Activated CD4-positive, alpha-beta T cell treated with anti-CD3 and anti-CD28 coated beads, Interleukin-2, Interleukin-6, amounts not matched to agents 100 ng/mL and 50 ng/mL, durations not matched to agents 16 hours and 8 hours (primary cell): ENCODE measurements around the gene CDC14B.
"Not testable (repeated sequence)": the region's sequence is repeated elsewhere in the genome, so short reads cannot be mapped to it uniquely, and the experiment has no call there.

Experiments used
- DNase-seq: peaks from one replicate; pipeline ENCODE4 v3.0.0-alpha.2; 2020

The CDC14B gene

GRCh38 chr9:96524764-96525163 is 94.9 kb downstream of the CDC14B start:
- DNase-seq = no peak

- no peak for DNase-seq
Measured at GRCh38 chr9:96524045-96524444, 95.6 kb downstream of the CDC14B start.

- DNase-seq = no peak
Measured at GRCh38 chr9:96523374-96523773, 96.3 kb downstream of the CDC14B start.

- DNase-seq = no peak
Measured at GRCh38 chr9:96522366-96522765, 97.3 kb downstream of the CDC14B start.

GRCh38 chr9:96519787-96520186 is 99.9 kb downstream of the CDC14B start:
- no peak for DNase-seq

GRCh38 chr9:96519095-96519494 is 100.5 kb downstream of the CDC14B start:
- DNase-seq = no peak

GRCh38 chr9:96515621-96516470 is 103.8 kb downstream of the CDC14B start:
- no peak for DNase-seq

- DNase-seq = no peak
Measured at GRCh38 chr9:96514800-96515158, 104.9 kb downstream of the CDC14B start.

- DNase-seq = no peak
Measured at GRCh38 chr9:96514108-96514799, 105.4 kb downstream of the CDC14B start.

- DNase-seq = no peak
Measured at GRCh38 chr9:96513622-96514021, 106.0 kb downstream of the CDC14B start.

GRCh38 chr9:96512240-96512639 is 107.4 kb downstream of the CDC14B start:
- no peak for DNase-seq

GRCh38 chr9:96510258-96510657 is 109.4 kb downstream of the CDC14B start:
- no peak for DNase-seq

GRCh38 chr9:96509848-96510247 is 109.8 kb downstream of the CDC14B start:
- no peak for DNase-seq

- DNase-seq = no peak
Measured at GRCh38 chr9:96509026-96509425, 110.6 kb downstream of the CDC14B start.

- DNase-seq = no peak
Measured at GRCh38 chr9:96508227-96508940, 111.3 kb downstream of the CDC14B start.

GRCh38 chr9:96505316-96505991 is 114.2 kb downstream of the CDC14B start:
- no peak for DNase-seq

GRCh38 chr9:96503918-96504317 is 115.7 kb downstream of the CDC14B start:
- DNase-seq = no peak

- DNase-seq = not testable (repeated sequence)
Measured at GRCh38 chr9:96503374-96503748, 116.3 kb downstream of the CDC14B start.

GRCh38 chr9:96502539-96503373 is 116.9 kb downstream of the CDC14B start:
- no peak for DNase-seq

GRCh38 chr9:96501633-96502538 is 117.8 kb downstream of the CDC14B start:
- no peak for DNase-seq
